Epithelial cell of alveolus of lung (primary cell): ENCODE data around the gene SCNM1. TPM values are rescaled to one million over a fixed set of nuclear protein-coding genes. Genes with fewer than 3 reads are reported as not detected.

Source experiments
- total RNA-seq: library from RNA; depleted of rRNA; stranded (reverse); fragments of >200 nt; gene quantifications from 2 replicates; pipeline ENCODE4 v1.2.1, GENCODE V29; 2015

The SCNM1 gene, protein sequence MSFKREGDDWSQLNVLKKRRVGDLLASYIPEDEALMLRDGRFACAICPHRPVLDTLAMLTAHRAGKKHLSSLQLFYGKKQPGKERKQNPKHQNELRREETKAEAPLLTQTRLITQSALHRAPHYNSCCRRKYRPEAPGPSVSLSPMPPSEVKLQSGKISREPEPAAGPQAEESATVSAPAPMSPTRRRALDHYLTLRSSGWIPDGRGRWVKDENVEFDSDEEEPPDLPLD
- 29.5 and 31.0 TPM in 2 replicates for total RNA-seq

DNA sequence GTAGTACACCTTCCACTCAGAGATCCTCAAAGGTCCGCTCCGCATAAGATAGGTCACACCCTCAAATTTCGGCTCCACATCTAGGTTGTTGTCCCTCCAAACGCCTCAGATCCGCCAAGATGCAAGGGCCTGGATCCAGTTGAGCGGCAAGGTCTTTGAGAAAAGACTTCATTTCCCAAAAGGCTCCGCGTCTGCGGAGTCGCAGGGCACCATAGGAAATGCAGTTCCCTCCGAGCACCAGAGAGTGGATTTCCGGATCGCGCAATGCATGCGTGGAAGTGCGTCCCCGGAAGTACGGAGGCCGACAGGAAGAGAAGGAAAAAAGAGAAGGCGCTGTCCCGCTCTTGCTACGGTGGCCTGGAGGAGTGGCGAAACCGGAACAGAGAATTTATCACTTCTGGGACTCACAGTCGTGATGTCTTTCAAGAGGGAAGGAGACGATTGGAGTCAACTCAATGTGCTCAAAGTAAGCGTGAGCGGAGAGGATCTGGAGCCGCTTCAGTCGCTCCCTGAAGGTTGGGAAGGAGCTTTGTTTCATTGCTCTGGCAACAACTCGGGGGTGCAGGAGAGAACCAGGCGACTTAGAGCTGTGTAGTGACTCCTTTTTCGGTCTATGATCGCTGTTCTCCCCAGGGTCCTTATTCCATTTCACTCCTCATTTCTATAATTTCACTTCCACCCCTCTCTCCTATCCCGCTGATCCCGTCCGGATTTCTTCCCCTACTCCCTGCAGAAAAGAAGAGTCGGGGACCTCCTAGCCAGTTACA is at the start of gene SCNM1, which contains the start of gene LYSMD1:
Gene SCNM1 (plus strand): TSS at position 407 of the 767 bp plus-strand sequence. CDS start 9 bp downstream, at position 416.
Gene LYSMD1 (minus strand): TSS at position 165 of the 767 bp plus-strand sequence. CDS start 644 bp downstream, outside the sequence.

DNA sequence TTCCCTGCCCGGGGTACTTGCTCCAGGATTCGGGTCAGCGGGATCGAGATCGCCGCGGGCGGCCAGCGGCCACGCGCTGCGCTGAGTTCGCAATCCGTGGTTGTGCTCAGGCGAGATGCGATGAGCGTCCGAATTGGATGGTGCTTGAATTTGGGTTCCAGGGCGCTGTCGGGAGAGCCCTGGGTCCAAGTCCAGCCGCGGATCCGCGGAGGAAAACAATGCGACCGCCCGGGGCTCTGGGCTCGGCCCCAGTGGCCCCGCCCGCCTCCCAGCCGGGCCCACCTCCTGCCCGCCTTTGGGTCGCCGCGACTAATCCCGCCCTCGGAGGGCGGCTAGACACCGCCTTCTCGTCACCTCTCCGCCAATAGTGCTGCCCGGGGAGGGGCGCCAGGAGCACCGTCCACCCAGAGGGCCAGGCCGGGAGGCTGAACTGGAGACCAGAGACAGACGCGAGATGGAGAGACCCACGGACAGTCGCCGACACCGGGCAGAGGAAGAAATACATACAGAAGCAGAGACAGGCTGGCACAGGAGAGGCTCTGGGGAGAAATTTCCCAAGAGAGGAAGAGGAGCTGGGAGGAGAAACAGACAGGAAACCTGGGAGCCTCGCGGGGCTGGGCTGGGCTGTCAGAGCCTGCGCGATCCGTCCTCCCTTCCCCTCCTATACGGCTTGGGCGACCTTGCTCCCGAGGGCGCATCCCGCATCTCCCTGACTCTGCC is 19.4 kb upstream of the SCNM1 start, which contains the start of gene SEMA6C:
Gene SEMA6C (minus strand): TSS at position 220 of the 720 bp plus-strand sequence. CDS start 4,010 bp downstream, outside the sequence.

DNA sequence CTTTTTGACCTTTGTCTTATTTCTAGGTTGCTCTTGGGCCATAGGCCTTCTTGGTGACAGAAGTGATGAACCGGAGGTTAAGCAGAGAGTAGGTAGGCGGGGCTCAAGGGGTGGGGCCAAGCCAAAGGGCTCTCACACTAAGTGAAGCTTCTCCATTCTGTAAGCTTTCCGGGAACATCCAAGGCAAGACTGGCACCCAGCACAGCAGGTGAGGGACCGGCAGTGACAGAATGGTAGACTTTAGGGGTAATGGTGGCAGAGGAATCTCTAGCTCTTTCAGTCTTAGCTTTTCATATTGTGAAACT is 9.5 kb upstream of the SCNM1 start, which contains the start of gene TNFAIP8L2:
Gene TNFAIP8L2 (plus strand): TSS at position 135 of the 305 bp plus-strand sequence. CDS start 2,049 bp downstream, outside the sequence.

DNA sequence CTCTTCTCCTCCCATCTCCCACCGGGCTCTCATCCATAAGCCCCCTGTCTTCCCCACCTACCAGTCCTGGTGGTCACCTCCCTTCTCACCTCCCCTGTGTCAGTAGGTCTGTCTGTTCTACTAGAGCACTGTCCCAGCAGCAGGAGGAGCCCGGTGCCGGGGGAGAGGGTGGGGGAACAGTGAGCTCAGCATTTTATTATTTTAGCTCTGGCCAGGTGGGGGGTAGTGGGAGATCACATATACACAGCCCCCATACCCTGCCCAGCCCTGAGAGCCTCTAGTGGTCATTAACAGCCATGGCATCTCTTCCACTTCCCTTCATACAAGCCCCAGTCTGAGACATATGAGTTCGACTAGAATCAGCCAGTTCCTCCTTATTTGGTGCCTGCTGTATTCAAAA is 9.9 kb downstream of the SCNM1 start, which contains the start of gene TMOD4:
Gene TMOD4 (minus strand): TSS at position 119 of the 400 bp plus-strand sequence. CDS start 1,106 bp downstream, outside the sequence.

DNA sequence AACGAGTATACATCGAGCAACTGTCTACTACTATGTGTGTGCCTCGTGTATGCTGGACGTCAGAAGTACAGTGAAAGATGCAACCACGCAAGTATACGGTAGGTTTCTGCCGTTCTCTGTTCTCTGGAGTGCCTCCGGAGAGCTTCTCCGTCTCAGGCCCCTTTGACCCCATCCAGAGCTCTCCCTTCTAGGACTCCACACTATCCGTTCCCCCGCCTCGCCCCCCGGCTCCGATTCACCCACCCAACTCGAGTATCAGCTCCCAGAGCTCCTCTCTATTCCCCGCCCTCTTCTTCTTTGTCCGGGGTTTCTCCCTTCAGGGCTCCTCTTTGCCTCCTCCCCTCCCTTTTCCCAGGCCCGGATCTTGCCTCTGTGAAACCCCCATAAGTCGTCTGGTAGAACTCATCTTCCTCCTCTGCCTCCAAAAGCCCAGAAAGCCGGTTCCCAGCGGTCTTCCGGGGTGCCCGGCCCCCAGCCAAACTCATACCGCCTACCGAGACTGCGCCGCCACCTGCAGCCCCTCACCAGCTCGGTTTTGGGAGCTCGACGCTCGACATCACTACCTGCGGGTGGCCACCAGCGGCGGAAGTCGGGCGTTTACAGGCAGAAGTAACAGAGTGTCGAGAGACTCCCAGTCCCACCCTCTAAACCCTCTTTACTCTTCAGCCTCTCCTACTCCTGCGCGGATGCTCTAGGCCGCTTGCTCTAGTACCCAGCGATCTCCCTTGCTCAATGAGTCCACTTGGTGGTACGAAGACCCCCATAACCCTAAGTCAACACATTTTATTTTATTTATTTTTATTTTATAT is 23.9 kb downstream of the SCNM1 start, which contains the start of gene VPS72:
Gene VPS72 (minus strand): TSS at position 561 of the 809 bp plus-strand sequence. CDS start 76 bp downstream, at position 485.

DNA sequence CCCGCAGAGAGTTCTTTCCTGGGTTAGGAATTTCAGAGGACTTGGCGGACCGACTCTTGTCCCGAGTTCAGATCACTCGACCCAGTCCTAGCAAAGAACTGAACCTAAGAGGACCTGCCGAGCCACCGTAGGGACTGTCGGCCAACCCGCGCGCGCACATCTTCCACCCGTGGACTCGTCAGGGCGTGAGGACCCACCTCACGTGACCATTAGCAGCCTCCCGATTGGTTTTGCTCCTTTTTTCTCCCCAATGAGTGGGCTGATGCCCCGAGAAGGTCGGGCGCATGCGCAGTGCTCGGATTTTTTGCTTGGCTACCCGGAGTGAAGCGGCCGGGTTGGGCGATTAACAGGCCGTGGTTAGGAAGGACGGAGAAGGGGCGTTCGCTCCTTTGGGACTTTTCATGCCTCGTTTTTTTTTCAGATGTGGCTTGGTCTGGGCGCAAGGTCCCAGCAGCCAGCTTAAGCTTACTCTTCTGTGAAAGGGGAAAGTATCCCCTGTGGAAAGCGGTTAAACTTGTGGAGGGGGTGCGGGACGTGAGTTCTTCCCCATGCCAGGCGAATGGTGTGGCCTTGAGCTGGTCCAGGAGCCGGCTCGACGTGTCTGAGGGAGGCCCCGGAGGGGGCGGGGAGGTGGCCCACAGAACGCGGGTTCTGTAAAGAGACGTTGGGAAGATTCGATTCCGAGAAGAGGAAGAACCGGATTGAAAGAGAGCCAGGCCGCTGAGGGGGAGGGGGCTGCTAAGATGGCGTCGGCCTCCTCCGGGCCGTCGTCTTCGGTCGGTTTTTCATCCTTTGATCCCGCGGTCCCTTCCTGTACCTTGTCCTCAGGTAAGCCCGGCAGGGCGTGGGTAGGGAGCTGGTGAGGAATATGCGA is 32.5 kb downstream of the SCNM1 start, which contains the start of gene PIP5K1A:
Gene PIP5K1A (plus strand): TSS at position 299 of the 874 bp plus-strand sequence. CDS start 445 bp downstream, at position 744.

Other genes with a start within 250 kb of the SCNM1 start
- gene SETDB1, start 239.8 kb upstream of the SCNM1 start, total RNA-seq = 20.0 and 24.9 TPM in 2 replicates
- 124 and 274 TPM in 2 replicates for gene CERS2, start 191.3 kb upstream of the SCNM1 start, total RNA-seq
- gene ANXA9, start 183.9 kb upstream of the SCNM1 start, total RNA-seq = 0.13 TPM in 1 of 2 replicates, not detected in the other
- 7.8 and 18.1 TPM in 2 replicates for gene MINDY1, start 159.2 kb upstream of the SCNM1 start, total RNA-seq
- 11.8 and 28.0 TPM in 2 replicates for gene PRUNE1, start 157.7 kb upstream of the SCNM1 start, total RNA-seq
- 0.13 and 2.3 TPM in 2 replicates for gene BNIPL, start 129.6 kb upstream of the SCNM1 start, total RNA-seq
- gene C1orf56, start 118.4 kb upstream of the SCNM1 start, total RNA-seq = 3.0 and 3.9 TPM in 2 replicates
- 39.0 and 43.8 TPM in 2 replicates for gene CDC42SE1, start 106.5 kb upstream of the SCNM1 start, total RNA-seq
- 5.8 and 19.0 TPM in 2 replicates for gene MLLT11, start 105.7 kb upstream of the SCNM1 start, total RNA-seq
- gene GABPB2, start 95.4 kb upstream of the SCNM1 start, total RNA-seq = 4.5 and 5.7 TPM in 2 replicates
- 1.7 and 5.5 TPM in 2 replicates for gene SEMA6C, start 19.5 kb upstream of the SCNM1 start, total RNA-seq
- not detected in 2 replicates for gene TNFAIP8L2, start 9.5 kb upstream of the SCNM1 start, total RNA-seq
- gene LYSMD1, start 242 bp upstream of the SCNM1 start, total RNA-seq = 6.2 and 11.7 TPM in 2 replicates
- not detected in 2 replicates for gene TMOD4, start 9.8 kb downstream of the SCNM1 start, total RNA-seq
- gene VPS72, start 24.1 kb downstream of the SCNM1 start, total RNA-seq = 42.7 and 52.9 TPM in 2 replicates
- gene PIP5K1A, start 32.4 kb downstream of the SCNM1 start, total RNA-seq = 42.2 and 43.2 TPM in 2 replicates
- gene PSMD4, start 88.6 kb downstream of the SCNM1 start, total RNA-seq = 124 and 156 TPM in 2 replicates
- gene ZNF687, start 116.2 kb downstream of the SCNM1 start, total RNA-seq = 17.6 and 29.0 TPM in 2 replicates
- gene PI4KB, start 161.3 kb downstream of the SCNM1 start, total RNA-seq = 48.6 and 60.4 TPM in 2 replicates
- gene RFX5, start 181.1 kb downstream of the SCNM1 start, total RNA-seq = 22.2 and 25.4 TPM in 2 replicates
- 27.0 and 118 TPM in 2 replicates for gene SELENBP1, start 206.6 kb downstream of the SCNM1 start, total RNA-seq
- gene PSMB4, start 233.4 kb downstream of the SCNM1 start, total RNA-seq = 331 and 344 TPM in 2 replicates